HT-29 (cell line): ENCODE measurements around the gene TACSTD2. TPM values are rescaled to one million over a fixed set of nuclear protein-coding genes. Genes with fewer than 3 reads are reported as not detected.
"Not testable (repeated sequence)": the region's sequence is repeated elsewhere in the genome, so short reads cannot be mapped to it uniquely, and the experiment has no call there.

ENCODE experiments used
- DNase-seq: peaks from one replicate; pipeline ENCODE4 v3.0.0-alpha.2; 2015; ENCODE audit warnings: low spot score
- total RNA-seq: library from RNA; depleted of rRNA; stranded (reverse); fragments of >200 nt; shearing (Covaris generic); gene quantifications from 2 replicates; pipeline ENCODE4 v1.2.3, GENCODE V29; 2014

Gene TACSTD2
- total RNA-seq, 1 experiment from 2014 or later: 26.6 TPM

- no peak for DNase-seq
Observed at GRCh38 chr1:58587667-58588066, 10.6 kb upstream of the TACSTD2 start.

GRCh38 chr1:58586271-58586670 is 9.2 kb upstream of the TACSTD2 start:
- DNase-seq: no peak

GRCh38 chr1:58585581-58586151 is 8.6 kb upstream of the TACSTD2 start:
- no peak for DNase-seq

GRCh38 chr1:58585166-58585565 is 8.1 kb upstream of the TACSTD2 start:
- no peak for DNase-seq

GRCh38 chr1:58584082-58584895 is 7.2 kb upstream of the TACSTD2 start:
- DNase-seq: peak; percentile 51

GRCh38 chr1:58583496-58583895 is 6.4 kb upstream of the TACSTD2 start:
- DNase-seq: no peak

- DNase-seq: not testable (repeated sequence)
Observed at GRCh38 chr1:58582143-58582542, 5.1 kb upstream of the TACSTD2 start.

GRCh38 chr1:58581641-58582040 is 4.6 kb upstream of the TACSTD2 start:
- DNase-seq: no peak

GRCh38 chr1:58580186-58580585 is 3.1 kb upstream of the TACSTD2 start:
- no peak for DNase-seq

- no peak for DNase-seq
Observed at GRCh38 chr1:58577654-58578030, 590 bp upstream of the TACSTD2 start.

GRCh38 chr1:58576325-58576726 is 726 bp downstream of the TACSTD2 start:
- peak; percentile 57 for DNase-seq

GRCh38 chr1:58575551-58576324 is 1.3 kb downstream of the TACSTD2 start:
- DNase-seq: peak; percentile 31

- DNase-seq: no peak
Observed at GRCh38 chr1:58574816-58575215, 2.2 kb downstream of the TACSTD2 start.

GRCh38 chr1:58573705-58574591 is 3.1 kb downstream of the TACSTD2 start:
- peak; percentile 19 for DNase-seq

GRCh38 chr1:58573138-58573537 is 3.9 kb downstream of the TACSTD2 start:
- no peak for DNase-seq

GRCh38 chr1:58572690-58573089 is 4.4 kb downstream of the TACSTD2 start:
- peak; percentile 61 for DNase-seq

GRCh38 chr1:58571616-58572015 is 5.4 kb downstream of the TACSTD2 start:
- no peak for DNase-seq

GRCh38 chr1:58570817-58571216 is 6.2 kb downstream of the TACSTD2 start:
- DNase-seq: no peak

GRCh38 chr1:58570094-58570493 is 7.0 kb downstream of the TACSTD2 start:
- DNase-seq: no peak

- DNase-seq: no peak
Observed at GRCh38 chr1:58568911-58569310, 8.1 kb downstream of the TACSTD2 start.

GRCh38 chr1:58568271-58568860 is 8.7 kb downstream of the TACSTD2 start:
- no peak for DNase-seq
